ENCODE data around the gene BPIFA3. TPM values are rescaled to one million over a fixed set of nuclear protein-coding genes. Genes with fewer than 3 reads are reported as not detected.

The BPIFA3 gene
- total and polyA plus RNA-seq, 9 of the 15 experiments (the other 6 are each of a cell fraction or from before 2014, with no cell fraction given) = not detected

DNA sequence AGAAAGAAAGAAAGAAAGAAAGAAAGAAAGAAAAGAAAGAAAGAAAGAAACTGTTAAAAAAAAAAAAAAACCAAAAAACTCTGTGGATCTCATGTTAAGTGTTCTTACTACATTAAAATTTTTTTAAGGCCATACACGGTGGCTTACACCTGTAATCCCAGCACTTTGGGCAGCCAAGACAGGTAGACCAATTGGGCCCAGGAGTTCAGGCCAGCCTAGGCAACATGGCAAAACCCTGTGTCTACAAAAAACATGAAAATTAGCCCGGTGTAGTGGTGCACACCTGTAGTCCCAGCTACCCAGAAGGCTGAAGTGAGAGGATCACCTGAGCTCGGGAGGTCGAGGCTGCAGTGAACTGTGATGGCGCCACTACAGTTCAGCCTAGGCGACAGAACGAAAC is 14.1 kb downstream of the BPIFA3 start:
- H3K27me3 ChIP-seq (ENCODE audit: control insufficient read depth in 2 of 2, insufficient read depth in 2 of 2, low read length in 2 of 2) = peaks cover 2 to 9% of the 10 kb centered on the region in 2 experiments; a peak in 1 of 5 replicates
- H4K20me1 ChIP-seq (replicated peaks; ENCODE audit: control insufficient read depth, insufficient read depth, low read length) = no peaks in the 10 kb centered on the region
- H3K79me2 ChIP-seq (ENCODE audit: control insufficient read depth, insufficient read depth, low read length) = no peaks in the 10 kb centered on the region
- intact Hi-C loops (cut with micrococcal nuclease) (loop anchor here (10.0 kb wide), 1 partner anchor 64 kb away; no protein-coding TSS in a partner anchor), in situ Hi-C loops (cut with MboI) (no loop called here)
- no TSS peak for BruUV-seq (replicated peaks)
- ChIA-PET CTCF (ENCODE audit: low intra/inter-chr PET ratio) (no interaction called here), POLR2A (no interaction called here)
- DNase-seq (ENCODE audit: extremely low read depth in 1 of 4, low spot score in 3 of 4) (no peak), ATAC-seq (no peak), FAIRE-seq (no peak)
- WGBS (ENCODE audit: insufficient coverage, low coverage, missing lambda C conversion rate) = under 1% methylated on average over 7 of the region's 7 CpGs
- H3K36me3 ChIP-seq (ENCODE audit: control insufficient read depth, insufficient read depth, low read length) = no peaks in the 10 kb centered on the region
- H3K9me3 ChIP-seq (replicated peaks; ENCODE audit: control insufficient read depth, insufficient read depth, low read depth, low read length) = no peaks in the 10 kb centered on the region
- H3K27ac ChIP-seq (ENCODE audit: extremely low read depth, low read depth, low read length) = no peak overlapping the region
- H3K4me3 ChIP-seq = no peak overlapping the region
- no peak overlapping the region for H3K9ac ChIP-seq (ENCODE audit: insufficient read depth in 1 of 2, low read depth in 2 of 2, low read length in 2 of 2)
- no peaks in the 10 kb centered on the region for H3K9me1 ChIP-seq (ENCODE audit: control insufficient read depth, insufficient read depth, low read length)
- TF ChIP-seq, protein P1, sequence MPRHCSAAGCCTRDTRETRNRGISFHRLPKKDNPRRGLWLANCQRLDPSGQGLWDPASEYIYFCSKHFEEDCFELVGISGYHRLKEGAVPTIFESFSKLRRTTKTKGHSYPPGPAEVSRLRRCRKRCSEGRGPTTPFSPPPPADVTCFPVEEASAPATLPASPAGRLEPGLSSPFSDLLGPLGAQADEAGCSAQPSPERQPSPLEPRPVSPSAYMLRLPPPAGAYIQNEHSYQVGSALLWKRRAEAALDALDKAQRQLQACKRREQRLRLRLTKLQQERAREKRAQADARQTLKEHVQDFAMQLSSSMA (CRISPR knock-in tag; IDR thresholded peaks at IDR 0.05) = no peak
- TF ChIP-seq TCF7 (IDR thresholded peaks at IDR 0.05; ENCODE audit: borderline replicate concordance) (no peak), JUND (IDR thresholded peaks at IDR 0.05; ENCODE audit: borderline replicate concordance, low read depth, low read length) (no peak), JUND (tag; IDR thresholded peaks at IDR 0.05; ENCODE audit: borderline replicate concordance, low read depth, low read length) (no peak)
- H3K4me1 ChIP-seq (replicated peaks in 1 of 2; ENCODE audit: control insufficient read depth in 2 of 2, insufficient read depth in 2 of 2, low read length in 2 of 2) = no peaks in the 10 kb centered on the region
- no peak overlapping the region for H2AFZ ChIP-seq (ENCODE audit: low read depth, low read length)
- no peak overlapping the region for H3K4me2 ChIP-seq (ENCODE audit: insufficient read depth, low read length)

DNA sequence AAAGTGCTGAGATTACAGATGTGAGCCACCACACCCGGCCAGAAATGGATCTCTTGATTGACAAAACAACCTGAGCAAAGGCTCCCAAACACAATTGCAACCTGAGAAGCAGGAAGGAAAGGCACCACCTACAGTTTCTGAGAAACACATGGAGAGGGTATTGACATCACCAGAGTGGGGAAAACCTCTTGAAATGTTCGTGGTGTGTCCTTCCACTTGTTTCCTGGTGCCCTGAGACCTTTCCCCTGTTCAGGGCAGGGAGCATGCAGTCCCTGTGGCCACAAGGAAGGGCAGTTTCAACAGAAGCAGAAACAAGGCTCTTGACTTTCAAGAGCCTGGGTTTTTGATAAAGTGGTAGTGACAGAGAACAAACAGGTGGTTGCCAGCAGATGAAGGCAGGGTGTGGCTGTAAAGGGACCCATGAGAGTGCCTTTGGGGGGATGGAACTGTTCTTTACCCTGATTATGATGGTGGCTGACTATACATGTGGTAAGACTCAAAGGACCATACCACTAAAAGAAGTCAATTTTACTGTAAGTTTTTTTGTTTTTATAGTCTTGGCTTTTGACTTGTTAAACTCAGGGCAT is 15.4 kb downstream of the BPIFA3 start:
- no peaks in the 10 kb centered on the region for H3K9me1 ChIP-seq (ENCODE audit: control insufficient read depth, insufficient read depth, low read length)
- ChIA-PET CTCF (ENCODE audit: low intra/inter-chr PET ratio) (no interaction called here), POLR2A (no interaction called here)
- intact Hi-C loops (cut with micrococcal nuclease) = loop anchor here (10.0 kb wide), 1 partner anchor 62 kb away; no protein-coding TSS in a partner anchor
- no peaks in the 10 kb centered on the region for H3K9me3 ChIP-seq (replicated peaks; ENCODE audit: control insufficient read depth, insufficient read depth, low read depth, low read length)
- no peak overlapping the region for H3K9ac ChIP-seq (ENCODE audit: insufficient read depth in 1 of 2, low read depth in 2 of 2, low read length in 2 of 2)
- H3K4me1 ChIP-seq (replicated peaks in 1 of 2; ENCODE audit: control insufficient read depth in 2 of 2, insufficient read depth in 2 of 2, low read length in 2 of 2) = no peaks in the 10 kb centered on the region
- H3K79me2 ChIP-seq (ENCODE audit: control insufficient read depth, insufficient read depth, low read length) = no peaks in the 10 kb centered on the region
- H3K4me2 ChIP-seq (ENCODE audit: insufficient read depth, low read length) = no peak overlapping the region
- DNase-seq (ENCODE audit: extremely low read depth in 1 of 4, low spot score in 3 of 4) = no peak
- no peak overlapping the region for H3K4me3 ChIP-seq
- FAIRE-seq = no peak
- H3K27ac ChIP-seq (ENCODE audit: extremely low read depth, low read depth, low read length) = no peak overlapping the region
- no peaks in the 10 kb centered on the region for H4K20me1 ChIP-seq (replicated peaks; ENCODE audit: control insufficient read depth, insufficient read depth, low read length)
- no peaks in the 10 kb centered on the region for H3K36me3 ChIP-seq (ENCODE audit: control insufficient read depth, insufficient read depth, low read length)
- peaks cover 2 to 9% of the 10 kb centered on the region in 2 experiments; a peak in 1 of 5 replicates for H3K27me3 ChIP-seq (ENCODE audit: control insufficient read depth in 2 of 2, insufficient read depth in 2 of 2, low read length in 2 of 2)
- H2AFZ ChIP-seq (ENCODE audit: low read depth, low read length) = no peak overlapping the region
- in situ Hi-C loops (cut with MboI) = no loop called here
- no peak for ATAC-seq
- 0% methylated on average over 2 of the region's 2 CpGs for WGBS (ENCODE audit: insufficient coverage, low coverage, missing lambda C conversion rate)
- no TSS peak for BruUV-seq (replicated peaks)
- TF ChIP-seq, protein P2, sequence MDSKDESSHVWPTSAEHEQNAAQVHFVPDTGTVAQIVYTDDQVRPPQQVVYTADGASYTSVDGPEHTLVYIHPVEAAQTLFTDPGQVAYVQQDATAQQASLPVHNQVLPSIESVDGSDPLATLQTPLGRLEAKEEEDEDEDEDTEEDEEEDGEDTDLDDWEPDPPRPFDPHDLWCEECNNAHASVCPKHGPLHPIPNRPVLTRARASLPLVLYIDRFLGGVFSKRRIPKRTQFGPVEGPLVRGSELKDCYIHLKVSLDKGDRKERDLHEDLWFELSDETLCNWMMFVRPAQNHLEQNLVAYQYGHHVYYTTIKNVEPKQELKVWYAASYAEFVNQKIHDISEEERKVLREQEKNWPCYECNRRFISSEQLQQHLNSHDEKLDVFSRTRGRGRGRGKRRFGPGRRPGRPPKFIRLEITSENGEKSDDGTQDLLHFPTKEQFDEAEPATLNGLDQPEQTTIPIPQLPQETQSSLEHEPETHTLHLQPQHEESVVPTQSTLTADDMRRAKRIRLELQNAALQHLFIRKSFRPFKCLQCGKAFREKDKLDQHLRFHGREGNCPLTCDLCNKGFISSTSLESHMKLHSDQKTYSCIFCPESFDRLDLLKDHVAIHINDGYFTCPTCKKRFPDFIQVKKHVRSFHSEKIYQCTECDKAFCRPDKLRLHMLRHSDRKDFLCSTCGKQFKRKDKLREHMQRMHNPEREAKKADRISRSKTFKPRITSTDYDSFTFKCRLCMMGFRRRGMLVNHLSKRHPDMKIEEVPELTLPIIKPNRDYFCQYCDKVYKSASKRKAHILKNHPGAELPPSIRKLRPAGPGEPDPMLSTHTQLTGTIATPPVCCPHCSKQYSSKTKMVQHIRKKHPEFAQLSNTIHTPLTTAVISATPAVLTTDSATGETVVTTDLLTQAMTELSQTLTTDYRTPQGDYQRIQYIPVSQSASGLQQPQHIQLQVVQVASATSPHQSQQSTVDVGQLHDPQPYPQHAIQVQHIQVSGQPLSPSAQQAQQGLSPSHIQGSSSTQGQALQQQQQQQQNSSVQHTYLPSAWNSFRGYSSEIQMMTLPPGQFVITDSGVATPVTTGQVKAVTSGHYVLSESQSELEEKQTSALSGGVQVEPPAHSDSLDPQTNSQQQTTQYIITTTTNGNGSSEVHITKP (IDR thresholded peaks at IDR 0.05; ENCODE audit: partially characterized antibody) = no peak
- TF ChIP-seq, protein P3, sequence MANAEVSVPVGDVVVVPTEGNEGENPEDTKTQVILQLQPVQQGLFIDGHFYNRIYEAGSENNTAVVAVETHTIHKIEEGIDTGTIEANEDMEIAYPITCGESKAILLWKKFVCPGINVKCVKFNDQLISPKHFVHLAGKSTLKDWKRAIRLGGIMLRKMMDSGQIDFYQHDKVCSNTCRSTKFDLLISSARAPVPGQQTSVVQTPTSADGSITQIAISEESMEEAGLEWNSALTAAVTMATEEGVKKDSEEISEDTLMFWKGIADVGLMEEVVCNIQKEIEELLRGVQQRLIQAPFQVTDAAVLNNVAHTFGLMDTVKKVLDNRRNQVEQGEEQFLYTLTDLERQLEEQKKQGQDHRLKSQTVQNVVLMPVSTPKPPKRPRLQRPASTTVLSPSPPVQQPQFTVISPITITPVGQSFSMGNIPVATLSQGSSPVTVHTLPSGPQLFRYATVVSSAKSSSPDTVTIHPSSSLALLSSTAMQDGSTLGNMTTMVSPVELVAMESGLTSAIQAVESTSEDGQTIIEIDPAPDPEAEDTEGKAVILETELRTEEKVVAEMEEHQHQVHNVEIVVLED (CRISPR knock-in tag; IDR thresholded peaks at IDR 0.05) = no peak
- TF ChIP-seq LARP7 (IDR thresholded peaks at IDR 0.05) (no peak), MEF2D (tag; conservative IDR thresholded peaks at IDR 0.05; ENCODE audit: low read depth) (no peak)

All from K562 (cell line).